Right atrium auricular region (tissue), 2 donors: ENCODE data around the gene CATSPERZ. TPM values are rescaled to one million over a fixed set of nuclear protein-coding genes. Genes with fewer than 3 reads are reported as not detected.

ENCODE experiments used
- DNase-seq: peaks from one replicate; pipeline ENCODE4 v3.0.0-alpha.2; 2019; ENCODE audit warnings: low spot score
- H3K27ac ChIP-seq, 2 donors: fragments of 200-600 bp; sonication (generic); 1 replicate in 1 of 2; 2 replicates in 1 of 2; pipeline ENCODE4 v1.5.1; 2016 to 2019
- H3K27me3 ChIP-seq, 2 donors: fragments of 200-600 bp; sonication (generic); one replicate each; pipeline versions ENCODE4 v1.5.1 to v1.6.0; 2017 to 2019
- H3K36me3 ChIP-seq: fragments of 200-600 bp; sonication (generic); one replicate; pipeline ENCODE4 v1.5.1; 2016
- H3K4me1 ChIP-seq, 2 donors: fragments of 200-600 bp; sonication (generic); one replicate each; pipeline versions ENCODE4 v1.5.1 to v1.6.0; 2017 to 2019
- H3K4me3 ChIP-seq, 2 donors: fragments of 200-600 bp; sonication (generic); 1 replicate in 1 of 2; 2 replicates in 1 of 2; pipeline ENCODE4 v1.5.1; 2017 to 2019; ENCODE audit warnings: mild to moderate bottlenecking in 1 of 2, moderate library complexity in 1 of 2
- H3K9me3 ChIP-seq, 2 donors: fragments of 200-600 bp; sonication (generic); one replicate each; pipeline ENCODE4 v1.5.1; 2019
- total RNA-seq, 2 donors: library from RNA; depleted of rRNA; stranded (reverse); fragments of >200 nt; gene quantifications; one replicate each; pipeline ENCODE4 v1.1.0, GENCODE V29; 2016
- TF ChIP-seq, protein P1 (sequence below), 2 donors: fragments of 200-600 bp; sonication (generic); IDR thresholded peaks; one replicate each; pipeline ENCODE4 v1.5.1; 2019; ENCODE audit warnings: antibody characterized with exemption in 2 of 2

The CATSPERZ gene
- total RNA-seq, 2 donors from 2014 or later = not detected

DNA sequence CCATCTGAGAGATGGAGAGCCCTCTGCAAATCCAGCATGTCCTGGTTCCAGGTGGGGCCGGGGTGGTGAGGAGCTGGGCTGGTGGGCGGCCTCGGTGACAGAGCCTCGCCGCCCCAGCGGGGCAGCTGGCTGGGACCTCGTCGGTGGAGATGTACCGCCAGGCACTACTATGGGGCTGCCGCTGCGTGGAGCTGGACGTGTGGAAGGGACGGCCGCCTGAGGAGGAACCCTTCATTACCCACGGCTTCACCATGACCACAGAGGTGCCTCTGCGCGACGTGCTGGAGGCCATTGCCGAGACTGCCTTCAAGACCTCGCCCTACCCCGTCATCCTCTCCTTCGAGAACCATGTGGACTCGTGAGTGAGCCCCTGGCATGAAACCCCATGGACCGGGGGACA, 41.8 kb upstream of the CATSPERZ start:
- Histone ChIP-seq H3K9me3 (no peaks in the 10 kb centered on the region), H3K4me3 (no peak overlapping the region), H3K27me3 (no peaks in the 10 kb centered on the region), H3K27ac (no peak overlapping the region), H3K36me3 (peaks cover 56% of the 10 kb centered on the region), H3K4me1 (peaks cover 0 to 5% of the 10 kb centered on the region in 2 donors)
- TF ChIP-seq, protein P1, sequence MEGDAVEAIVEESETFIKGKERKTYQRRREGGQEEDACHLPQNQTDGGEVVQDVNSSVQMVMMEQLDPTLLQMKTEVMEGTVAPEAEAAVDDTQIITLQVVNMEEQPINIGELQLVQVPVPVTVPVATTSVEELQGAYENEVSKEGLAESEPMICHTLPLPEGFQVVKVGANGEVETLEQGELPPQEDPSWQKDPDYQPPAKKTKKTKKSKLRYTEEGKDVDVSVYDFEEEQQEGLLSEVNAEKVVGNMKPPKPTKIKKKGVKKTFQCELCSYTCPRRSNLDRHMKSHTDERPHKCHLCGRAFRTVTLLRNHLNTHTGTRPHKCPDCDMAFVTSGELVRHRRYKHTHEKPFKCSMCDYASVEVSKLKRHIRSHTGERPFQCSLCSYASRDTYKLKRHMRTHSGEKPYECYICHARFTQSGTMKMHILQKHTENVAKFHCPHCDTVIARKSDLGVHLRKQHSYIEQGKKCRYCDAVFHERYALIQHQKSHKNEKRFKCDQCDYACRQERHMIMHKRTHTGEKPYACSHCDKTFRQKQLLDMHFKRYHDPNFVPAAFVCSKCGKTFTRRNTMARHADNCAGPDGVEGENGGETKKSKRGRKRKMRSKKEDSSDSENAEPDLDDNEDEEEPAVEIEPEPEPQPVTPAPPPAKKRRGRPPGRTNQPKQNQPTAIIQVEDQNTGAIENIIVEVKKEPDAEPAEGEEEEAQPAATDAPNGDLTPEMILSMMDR (IDR thresholded peaks at IDR 0.05) = no peak
- no peak for DNase-seq

DNA sequence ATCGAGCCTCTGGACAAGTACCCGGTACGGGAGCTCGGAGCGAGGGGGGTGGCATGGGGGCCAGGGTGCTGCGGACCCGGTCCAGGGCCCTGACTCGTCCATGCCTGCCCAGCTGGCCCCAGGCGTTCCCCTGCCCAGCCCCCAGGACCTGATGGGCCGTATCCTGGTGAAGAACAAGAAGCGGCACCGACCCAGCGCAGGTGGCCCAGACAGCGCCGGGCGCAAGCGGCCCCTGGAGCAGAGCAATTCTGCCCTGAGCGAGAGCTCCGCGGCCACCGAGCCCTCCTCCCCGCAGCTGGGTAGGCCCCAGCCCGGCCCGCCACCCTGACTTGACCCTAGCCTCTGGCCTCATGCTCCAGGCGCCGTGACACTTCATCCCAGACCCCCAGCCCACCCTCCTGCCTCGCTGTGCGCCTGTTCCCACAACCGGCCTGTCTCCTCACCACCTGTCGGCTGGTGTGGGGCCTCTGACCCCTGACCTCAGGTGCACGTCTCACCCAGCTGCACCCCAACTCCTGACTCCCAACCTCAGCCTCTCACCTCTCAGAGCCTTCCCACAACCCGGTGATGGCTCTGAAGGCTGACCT, 41.1 kb upstream of the CATSPERZ start:
- Histone ChIP-seq H3K27me3 (no peaks in the 10 kb centered on the region), H3K4me1 (no peaks in the 10 kb centered on the region), H3K4me3 (no peak overlapping the region), H3K27ac (no peak overlapping the region), H3K36me3 (peaks cover 63% of the 10 kb centered on the region), H3K9me3 (no peaks in the 10 kb centered on the region)
- TF ChIP-seq, protein P1 (IDR thresholded peaks at IDR 0.05) = no peak
- no peak for DNase-seq

DNA sequence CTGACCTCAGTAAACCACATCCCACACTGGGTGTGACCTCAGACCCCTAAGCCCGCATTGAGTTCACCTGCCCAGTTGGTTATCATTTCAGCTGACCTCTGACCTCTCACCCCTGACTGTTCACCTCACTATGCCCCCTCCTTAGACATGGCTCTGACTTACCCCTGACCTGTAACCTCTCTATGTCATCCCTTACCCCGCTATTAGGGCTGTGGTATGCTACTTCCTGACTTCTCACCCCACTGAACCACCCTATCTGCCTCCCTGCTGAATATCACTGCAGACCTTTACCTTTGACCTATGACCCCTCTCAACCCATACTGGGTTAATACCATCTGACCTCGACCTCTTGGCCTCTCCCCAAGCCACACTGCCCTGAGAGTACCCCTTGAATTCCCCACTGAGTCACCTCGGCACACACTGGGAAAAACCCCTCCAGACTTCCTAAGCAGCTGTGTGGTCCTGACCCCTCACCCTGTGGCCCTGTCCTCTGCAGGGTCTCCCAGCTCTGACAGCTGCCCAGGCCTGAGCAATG, 40.6 kb upstream of the CATSPERZ start:
- H3K4me1 ChIP-seq = no peaks in the 10 kb centered on the region
- H3K4me3 ChIP-seq = no peak overlapping the region
- H3K9me3 ChIP-seq = no peaks in the 10 kb centered on the region
- no peak for DNase-seq
- no peak overlapping the region for H3K27ac ChIP-seq
- TF ChIP-seq, protein P1 (IDR thresholded peaks at IDR 0.05) = no peak
- H3K27me3 ChIP-seq = no peaks in the 10 kb centered on the region
- H3K36me3 ChIP-seq = peaks cover 61% of the 10 kb centered on the region

DNA sequence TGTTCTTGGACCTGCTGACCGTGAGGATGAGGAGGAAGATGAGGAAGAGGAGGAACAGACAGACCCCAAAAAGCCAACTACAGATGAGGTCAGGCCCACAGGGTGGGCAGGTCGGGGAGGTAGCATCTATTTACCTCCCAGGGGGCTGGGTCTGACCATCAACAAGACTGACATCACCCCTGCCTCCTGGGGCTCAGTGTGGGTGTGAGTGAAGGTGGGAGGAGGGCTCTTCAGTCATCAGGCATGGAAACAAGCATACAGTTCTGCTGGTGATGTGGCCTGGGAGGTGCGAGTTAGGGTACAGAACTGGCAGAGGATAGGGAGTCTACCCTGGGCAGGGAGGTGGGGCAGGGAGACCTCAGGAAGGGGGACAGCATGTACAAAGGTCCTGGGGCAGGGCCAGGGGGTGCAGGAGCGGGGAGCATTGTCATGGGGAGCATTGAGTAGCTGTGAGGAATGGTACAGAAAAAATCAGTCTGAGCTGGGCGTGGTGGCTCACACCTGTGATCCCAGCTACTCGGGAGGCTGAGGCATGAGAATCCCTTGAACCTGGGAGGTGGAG, 39.9 kb upstream of the CATSPERZ start:
- H3K36me3 ChIP-seq = peaks cover 63% of the 10 kb centered on the region
- H3K9me3 ChIP-seq = no peaks in the 10 kb centered on the region
- H3K4me3 ChIP-seq = no peak overlapping the region
- H3K4me1 ChIP-seq = no peaks in the 10 kb centered on the region
- DNase-seq = no peak
- H3K27ac ChIP-seq = no peak overlapping the region
- no peaks in the 10 kb centered on the region for H3K27me3 ChIP-seq
- TF ChIP-seq, protein P1 (IDR thresholded peaks at IDR 0.05) = no peak

DNA sequence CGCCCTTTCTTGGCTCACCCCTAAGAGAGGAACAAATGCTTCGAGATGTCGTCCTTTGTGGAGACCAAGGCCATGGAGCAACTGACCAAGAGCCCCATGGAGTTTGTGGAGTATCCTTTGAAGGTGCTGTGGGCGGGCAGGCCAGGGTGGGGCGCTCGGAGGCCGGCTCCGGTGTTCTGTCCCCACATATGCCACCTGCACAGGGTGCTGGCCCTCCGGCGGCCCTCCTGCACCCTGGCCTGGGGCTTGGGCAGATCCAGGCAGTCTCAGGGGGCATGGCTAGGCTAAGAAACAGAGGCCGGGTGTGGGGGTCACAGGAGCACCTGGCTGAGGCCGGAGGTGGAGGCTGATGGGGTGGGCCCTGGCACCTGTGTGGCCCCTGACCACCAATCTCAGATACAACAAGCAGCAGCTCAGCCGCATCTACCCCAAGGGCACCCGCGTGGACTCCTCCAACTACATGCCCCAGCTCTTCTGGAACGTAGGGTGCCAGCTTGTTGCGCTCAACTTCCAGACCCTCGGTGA, 38.5 kb upstream of the CATSPERZ start:
- Histone ChIP-seq H3K4me1 (peaks cover 0 to under 1% of the 10 kb centered on the region in 2 donors), H3K36me3 (peaks cover 55% of the 10 kb centered on the region), H3K9me3 (no peaks in the 10 kb centered on the region), H3K27me3 (no peaks in the 10 kb centered on the region), H3K27ac (no peak overlapping the region), H3K4me3 (no peak overlapping the region)
- no peak for DNase-seq
- TF ChIP-seq, protein P1 (IDR thresholded peaks at IDR 0.05) = no peak
